Testis (tissue), 2 donors: ENCODE data around the gene TRRAP.

Experiments
- POLR2A ChIP-seq: fragments of 450-650 bp; IDR thresholded peaks from one replicate; pipeline ENCODE4 v1.6.1; 2017; ENCODE audit warnings: antibody characterized with exemption, mild to moderate bottlenecking, moderate library complexity
- TF ChIP-seq, protein P1 (sequence below), 3 experiments: fragments of 450-650 bp in 2 of 3; fragments of 200-600 bp in 1 of 3; sonication (generic) in 1 of 3; IDR thresholded peaks; one replicate each; pipeline ENCODE4 v1.5.1; 2016 to 2019; ENCODE audit warnings: antibody characterized with exemption in 3 of 3, mild to moderate bottlenecking in 2 of 3, moderate library complexity in 1 of 3

DNA sequence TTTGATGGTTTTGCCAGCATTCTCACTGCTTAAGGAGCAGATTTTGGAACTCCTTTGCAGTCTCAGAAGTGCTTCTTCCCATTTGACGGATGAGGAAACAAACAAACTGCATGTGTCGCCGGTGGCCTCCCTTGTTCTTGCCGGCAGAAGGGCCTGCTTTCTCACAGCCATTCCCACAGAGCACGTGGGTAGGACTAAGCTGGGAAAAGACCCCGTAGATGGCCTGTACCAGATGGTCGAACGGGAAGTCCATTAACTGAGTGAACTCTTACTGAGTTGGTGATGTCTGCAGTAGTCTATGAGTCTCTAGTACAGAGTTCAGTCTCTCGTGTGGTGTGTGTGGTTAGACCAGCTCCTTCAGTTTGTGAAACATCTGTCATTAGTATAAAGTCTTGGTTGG is 131.9 kb downstream of the TRRAP start:
- TF ChIP-seq, protein P1, sequence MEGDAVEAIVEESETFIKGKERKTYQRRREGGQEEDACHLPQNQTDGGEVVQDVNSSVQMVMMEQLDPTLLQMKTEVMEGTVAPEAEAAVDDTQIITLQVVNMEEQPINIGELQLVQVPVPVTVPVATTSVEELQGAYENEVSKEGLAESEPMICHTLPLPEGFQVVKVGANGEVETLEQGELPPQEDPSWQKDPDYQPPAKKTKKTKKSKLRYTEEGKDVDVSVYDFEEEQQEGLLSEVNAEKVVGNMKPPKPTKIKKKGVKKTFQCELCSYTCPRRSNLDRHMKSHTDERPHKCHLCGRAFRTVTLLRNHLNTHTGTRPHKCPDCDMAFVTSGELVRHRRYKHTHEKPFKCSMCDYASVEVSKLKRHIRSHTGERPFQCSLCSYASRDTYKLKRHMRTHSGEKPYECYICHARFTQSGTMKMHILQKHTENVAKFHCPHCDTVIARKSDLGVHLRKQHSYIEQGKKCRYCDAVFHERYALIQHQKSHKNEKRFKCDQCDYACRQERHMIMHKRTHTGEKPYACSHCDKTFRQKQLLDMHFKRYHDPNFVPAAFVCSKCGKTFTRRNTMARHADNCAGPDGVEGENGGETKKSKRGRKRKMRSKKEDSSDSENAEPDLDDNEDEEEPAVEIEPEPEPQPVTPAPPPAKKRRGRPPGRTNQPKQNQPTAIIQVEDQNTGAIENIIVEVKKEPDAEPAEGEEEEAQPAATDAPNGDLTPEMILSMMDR (IDR thresholded peaks at IDR 0.05), result no peak
- no peak for TF ChIP-seq POLR2A
